BLaER1 treated with 17β-estradiol and CSF1 and Interleukin-3, amounts not matched to agents 10 nM and 100 nM (cell line): Measurements from ENCODE around the gene IDI2.
"Not testable (repeated sequence)": the region's sequence is repeated elsewhere in the genome, so short reads cannot be mapped to it uniquely, and the experiment has no call there.

Source experiments
- H3K27ac ChIP-seq, 11 experiments: shearing (Covaris generic); formaldehyde crosslinking; 2 replicates each; pipeline ENCODE4 v1.8.1; 2022
- H3K27me3 ChIP-seq, 11 experiments: shearing (Covaris generic); formaldehyde crosslinking; 2 replicates each; pipeline ENCODE4 v1.8.1; 2022
- H3K36me3 ChIP-seq, 11 experiments: shearing (Covaris generic); formaldehyde crosslinking; 2 replicates each; pipeline ENCODE4 v1.8.1; 2022
- H3K4me1 ChIP-seq, 10 experiments: shearing (Covaris generic); formaldehyde crosslinking; 2 replicates each; pipeline ENCODE4 v1.8.1; 2022
- H3K4me2 ChIP-seq, 11 experiments: shearing (Covaris generic); formaldehyde crosslinking; 2 replicates each; pipeline ENCODE4 v1.8.1; 2022
- H3K4me3 ChIP-seq, 10 experiments: shearing (Covaris generic); formaldehyde crosslinking; 2 replicates each; pipeline ENCODE4 v1.8.1; 2022
- H3K9ac ChIP-seq, 11 experiments: shearing (Covaris generic); formaldehyde crosslinking; 2 replicates each; pipeline ENCODE4 v1.8.1; 2022
- H3K9me3 ChIP-seq, 11 experiments: shearing (Covaris generic); formaldehyde crosslinking; replicated peaks in 1 of 11; 2 replicates each; pipeline ENCODE4 v1.8.1; 2022
- H4K20me1 ChIP-seq, 11 experiments: shearing (Covaris generic); formaldehyde crosslinking; 2 replicates each; pipeline ENCODE4 v1.8.1; 2022
- Cebpa-rat ChIP-seq, 11 experiments: shearing (Covaris generic); IDR thresholded peaks; 2 replicates each; pipeline ENCODE4 v1.8.1; 2022

The IDI2 gene

GRCh38 chr10:1025683-1026082 lies at the start of gene IDI2:
TSS of gene IDI2 (minus strand) at chr10:1025859. CDS start at chr10:1024723, 1,136 bp downstream.
- Histone ChIP-seq H3K36me3 (peaks cover under 1 to 31% (median 9%) of the 10 kb centered on the region in 11 experiments; a peak in 17 of 22 replicates), H3K4me1 (no peaks in the 10 kb centered on the region), H3K9ac (no peak within 1 kb of the TSS), H4K20me1 (peaks cover 0 to 10% (median 0%) of the 10 kb centered on the region in 11 experiments; a peak in 3 of 22 replicates), H3K27ac (no peak within 1 kb of the TSS), H3K4me2 (no peak within 1 kb of the TSS), H3K27me3 (no peaks in the 10 kb centered on the region), H3K4me3 (no peak within 1 kb of the TSS), H3K9me3 (no peaks in the 10 kb centered on the region)
- no peak for TF ChIP-seq Cebpa-rat (IDR thresholded peaks at IDR 0.05)

- Histone ChIP-seq H3K9me3 (no peaks in the 10 kb centered on the region), H3K27ac (peak overlapping the region in 2 of 11 experiments; percentile 3 to 47; a peak in 1 of 22 replicates), H3K4me1 (peaks cover 3 to 11% (median 6%) of the 10 kb centered on the region in 10 experiments), H3K9ac (no peak overlapping the region), H4K20me1 (peaks cover 18 to 90% (median 45%) of the 10 kb centered on the region in 11 experiments; a peak in 20 of 22 replicates), H3K4me3 (no peak overlapping the region), H3K27me3 (no peaks in the 10 kb centered on the region), H3K4me2 (no peak overlapping the region), H3K36me3 (peaks cover 64 to 84% (median 80%) of the 10 kb centered on the region in 11 experiments)
- TF ChIP-seq Cebpa-rat (IDR thresholded peaks at IDR 0.05) = no peak
These were observed 49.2 kb upstream of the IDI2 start for GRCh38 chr10:1074748-1075308.

- TF ChIP-seq Cebpa-rat (IDR thresholded peaks at IDR 0.05) = no peak
These were observed 48.5 kb upstream of the IDI2 start for GRCh38 chr10:1074052-1074747.

GRCh38 chr10:1070919-1071318 lies 45.3 kb upstream of the IDI2 start:
- TF ChIP-seq Cebpa-rat (IDR thresholded peaks at IDR 0.05) = peak in 3 of 11 experiments; percentile 21 to 52 (median 32); a peak in 3 of 22 replicates
- Histone ChIP-seq H3K4me2 (peak overlapping the region in 2 of 11 experiments; percentile 15 to 60; a peak in 2 of 22 replicates), H3K4me3 (no peak overlapping the region), H4K20me1 (peaks cover 14 to 84% (median 34%) of the 10 kb centered on the region in 11 experiments; a peak in 20 of 22 replicates), H3K27me3 (no peaks in the 10 kb centered on the region), H3K27ac (peak overlapping the region in 4 of 11 experiments; percentile 16 to 47 (median 30); a peak in 5 of 22 replicates), H3K9me3 (peaks cover 0 to 4% (median 0%) of the 10 kb centered on the region in 11 experiments; a peak in 2 of 22 replicates), H3K4me1 (peaks cover 9 to 32% (median 25%) of the 10 kb centered on the region in 10 experiments), H3K9ac (no peak overlapping the region; a peak in 1 of 22 replicates), H3K36me3 (peaks cover 38 to 60% (median 42%) of the 10 kb centered on the region in 11 experiments)

More at GRCh38 chr10:1074052-1074747, 48.5 kb upstream of the IDI2 start:
- H3K4me1 ChIP-seq = peaks cover 9 to 17% (median 12%) of the 10 kb centered on the region in 10 experiments
- H3K27me3 ChIP-seq = no peaks in the 10 kb centered on the region
- H4K20me1 ChIP-seq = peaks cover 18 to 93% (median 43%) of the 10 kb centered on the region in 11 experiments; a peak in 20 of 22 replicates
- no peaks in the 10 kb centered on the region for H3K9me3 ChIP-seq
- peak overlapping the region in 5 of 11 experiments; percentile 3 to 60 (median 32); a peak in 6 of 22 replicates for H3K27ac ChIP-seq
- H3K4me2 ChIP-seq = no peak overlapping the region
- H3K36me3 ChIP-seq = peaks cover 57 to 78% (median 74%) of the 10 kb centered on the region in 11 experiments
- peak overlapping the region in 4 of 11 experiments; percentile 15 to 33 (median 21); a peak in 4 of 22 replicates for H3K9ac ChIP-seq
- H3K4me3 ChIP-seq = no peak overlapping the region

GRCh38 chr10:1068380-1069361 lies 43.0 kb upstream of the IDI2 start:
- peaks cover 0 to 75% (median 17%) of the 10 kb centered on the region in 11 experiments; a peak in 17 of 22 replicates for H4K20me1 ChIP-seq
- H3K9me3 ChIP-seq = peaks cover 0 to 4% (median 0%) of the 10 kb centered on the region in 11 experiments; a peak in 2 of 22 replicates
- H3K4me2 ChIP-seq = peak overlapping the region in 10 of 11 experiments; percentile 3 to 49 (median 33); a peak in 13 of 22 replicates
- H3K9ac ChIP-seq = no peak overlapping the region
- H3K36me3 ChIP-seq = peaks cover 20 to 55% (median 30%) of the 10 kb centered on the region in 11 experiments
- no peaks in the 10 kb centered on the region for H3K27me3 ChIP-seq
- peak overlapping the region in 4 of 11 experiments; percentile 41 to 51 (median 45); a peak in 4 of 22 replicates for H3K27ac ChIP-seq
- H3K4me3 ChIP-seq = no peak overlapping the region
- peaks cover 30 to 52% (median 39%) of the 10 kb centered on the region in 10 experiments for H3K4me1 ChIP-seq
- TF ChIP-seq Cebpa-rat (IDR thresholded peaks at IDR 0.05) = no peak

GRCh38 chr10:1066734-1067133 lies 41.1 kb upstream of the IDI2 start:
- not testable (repeated sequence) for H3K9me3 ChIP-seq, H3K4me2 ChIP-seq, H3K4me3 ChIP-seq, H3K27ac ChIP-seq, H3K27me3 ChIP-seq, H3K9ac ChIP-seq
- Histone ChIP-seq H3K36me3 (peaks cover 2 to 45% (median 12%) of the 10 kb centered on the region in 11 experiments; a peak in 16 of 22 replicates), H3K4me1 (peaks cover 49 to 71% (median 58%) of the 10 kb centered on the region in 10 experiments), H4K20me1 (peaks cover 0 to 75% (median 26%) of the 10 kb centered on the region in 11 experiments; a peak in 16 of 22 replicates)

- no peaks in the 10 kb centered on the region for H3K27me3 ChIP-seq
- H3K27ac ChIP-seq = peak overlapping the region in 8 of 11 experiments; percentile 52 to 98 (median 76); a peak in 13 of 22 replicates
- peaks cover 63 to 81% (median 70%) of the 10 kb centered on the region in 10 experiments for H3K4me1 ChIP-seq
- H3K9me3 ChIP-seq = peaks cover 0 to 4% (median 0%) of the 10 kb centered on the region in 11 experiments; a peak in 2 of 22 replicates
- no peak overlapping the region for H3K4me3 ChIP-seq
- no peak for TF ChIP-seq Cebpa-rat (IDR thresholded peaks at IDR 0.05)
- peaks cover 0 to 42% (median 7%) of the 10 kb centered on the region in 11 experiments; a peak in 13 of 22 replicates for H3K36me3 ChIP-seq
- peak overlapping the region in 4 of 11 experiments; percentile 67 to 82 (median 79); a peak in 8 of 22 replicates for H3K9ac ChIP-seq
- H3K4me2 ChIP-seq = peak overlapping the region in 8 of 11 experiments; percentile 80 to 95 (median 89); a peak in 13 of 22 replicates
- H4K20me1 ChIP-seq = peaks cover 0 to 80% (median 36%) of the 10 kb centered on the region in 11 experiments; a peak in 16 of 22 replicates
These were observed 39.2 kb upstream of the IDI2 start for GRCh38 chr10:1064964-1065247.
